HG03571 (cell line): Measurements from ENCODE around the gene PIK3CB.
"Not testable (repeated sequence)": the region's sequence is repeated elsewhere in the genome, so short reads cannot be mapped to it uniquely, and the experiment has no call there.

ENCODE experiments used
- ATAC-seq: cut with Tn5 transposase; IDR thresholded peaks from one replicate; pipeline ENCODE4 v1.9.1; 2021; ENCODE audit not compliant: unreplicated experiment

PIK3CB gene

DNA sequence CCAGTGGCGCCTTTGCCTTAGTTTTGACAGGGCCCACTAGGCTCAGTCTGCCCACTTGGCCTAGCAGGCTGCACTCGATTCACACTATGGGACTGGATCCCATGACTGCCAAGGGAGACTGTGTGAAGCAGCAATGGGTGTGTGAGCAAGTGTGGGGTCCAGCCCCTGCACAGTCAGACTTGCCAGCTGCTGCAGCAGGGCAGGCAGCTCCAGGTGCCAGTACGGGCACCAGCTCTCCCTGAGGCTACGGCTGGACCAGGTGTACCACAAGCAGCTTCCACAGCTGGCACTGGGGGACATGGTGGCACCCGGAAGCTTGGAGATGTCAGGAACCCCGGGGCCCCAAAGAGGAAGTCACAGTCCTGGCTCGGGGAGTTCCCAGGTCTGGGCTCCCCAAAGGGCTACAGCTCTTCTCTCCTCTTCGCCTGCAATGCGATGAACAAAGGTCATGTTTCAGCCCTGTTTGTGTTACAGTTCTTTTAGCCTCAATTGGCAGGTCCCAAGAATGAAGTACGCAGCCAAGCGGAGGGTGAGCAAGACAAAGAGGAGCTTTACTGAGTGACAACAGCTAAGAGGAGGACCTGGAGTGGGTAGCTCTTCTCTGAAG, 67.1 kb downstream of the PIK3CB start:
- no peak for ATAC-seq

DNA sequence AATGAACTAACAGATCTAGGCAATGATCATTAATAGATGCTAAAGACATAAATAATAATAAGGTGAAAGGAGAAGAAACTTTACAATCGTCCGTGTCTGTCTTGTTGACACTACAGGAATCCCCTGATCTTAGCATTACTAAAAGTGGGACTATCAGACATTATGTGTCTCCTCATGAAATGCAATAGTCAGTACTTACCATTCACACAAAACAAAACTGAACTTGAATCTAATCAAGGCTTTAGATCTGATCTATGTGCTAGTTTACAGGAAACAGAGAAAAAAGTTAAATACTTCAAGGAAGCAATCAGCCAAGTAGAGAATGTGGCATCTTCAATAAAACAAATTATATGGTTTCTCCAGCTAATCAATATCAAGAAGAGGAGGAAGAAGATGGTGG, 73.7 kb downstream of the PIK3CB start:
- no peak for ATAC-seq

DNA sequence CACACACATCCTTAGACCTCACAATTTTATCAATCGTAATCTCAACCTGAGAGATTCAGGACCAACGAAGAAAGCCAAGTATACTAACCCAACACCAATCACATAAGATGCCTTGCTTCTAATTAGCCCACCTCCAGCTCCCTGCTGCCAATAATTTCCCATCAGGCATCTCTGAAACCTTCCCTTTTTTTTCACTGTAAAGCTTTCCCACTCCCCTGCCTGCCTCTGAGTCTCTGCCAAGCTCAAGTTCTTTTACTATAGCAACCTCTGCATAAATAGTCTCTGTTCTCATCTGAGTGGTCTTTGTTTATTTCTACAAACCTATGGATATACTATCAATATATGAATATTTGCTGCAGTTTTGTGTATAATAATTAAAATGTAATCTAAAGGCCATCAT, 86.5 kb downstream of the PIK3CB start:
- no peak for ATAC-seq

DNA sequence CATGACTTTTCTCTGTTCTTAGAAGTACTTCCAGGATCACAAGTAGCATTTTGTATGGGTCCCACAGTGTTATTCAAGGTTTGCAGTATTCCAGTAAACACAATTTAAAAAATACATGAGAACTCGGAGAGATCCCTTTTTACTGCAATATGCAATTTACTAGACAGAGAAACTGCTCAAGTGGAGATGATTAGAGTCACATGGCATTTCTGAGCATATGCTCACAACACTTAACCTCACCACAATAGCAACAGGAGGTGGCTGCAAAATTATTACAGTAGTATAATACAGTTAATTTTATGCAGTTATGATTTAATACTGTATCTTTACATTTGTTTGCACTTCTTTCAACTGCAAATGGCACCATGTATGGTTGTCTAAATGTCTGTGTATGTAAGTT, 87.5 kb downstream of the PIK3CB start:
- ATAC-seq: no peak

DNA sequence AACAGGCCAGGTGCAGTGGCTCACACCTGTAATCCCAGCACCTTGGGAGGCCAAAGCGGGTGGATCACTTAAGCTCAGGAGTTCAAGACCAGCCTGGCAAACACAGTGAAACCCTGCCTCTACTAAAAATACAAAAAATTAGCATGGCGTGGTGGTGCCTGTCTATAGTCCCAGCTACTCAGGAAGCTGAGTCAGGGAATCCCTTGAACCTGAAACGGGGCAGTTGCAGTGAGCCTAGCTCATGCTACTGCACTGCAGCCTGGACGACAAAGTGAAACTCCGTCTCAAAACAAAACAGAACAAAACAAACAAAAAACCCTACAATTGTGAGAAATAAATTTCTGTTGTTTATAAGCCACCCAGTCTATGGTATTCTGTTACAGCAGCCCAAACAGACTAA, 94.7 kb downstream of the PIK3CB start:
- no peak for ATAC-seq

DNA sequence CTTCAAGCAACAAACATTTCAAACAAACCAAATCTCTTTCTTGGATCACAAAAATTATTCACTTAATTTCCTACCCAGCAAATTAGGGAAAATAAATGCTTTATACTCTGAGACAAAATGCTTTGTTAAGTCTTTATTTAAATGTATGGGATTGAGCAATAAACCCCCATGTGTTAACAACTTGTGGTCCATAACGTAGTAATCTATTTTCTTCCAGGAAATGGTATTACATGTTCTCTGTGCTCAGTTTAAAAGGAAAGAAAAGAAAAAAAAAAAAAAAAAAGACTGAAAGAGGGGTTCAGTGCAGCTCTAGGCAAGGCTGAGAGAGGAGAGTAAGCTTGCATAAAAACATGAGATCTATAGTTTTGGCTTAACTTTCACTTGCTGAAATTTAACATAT, 102.3 kb downstream of the PIK3CB start:
- no peak for ATAC-seq

DNA sequence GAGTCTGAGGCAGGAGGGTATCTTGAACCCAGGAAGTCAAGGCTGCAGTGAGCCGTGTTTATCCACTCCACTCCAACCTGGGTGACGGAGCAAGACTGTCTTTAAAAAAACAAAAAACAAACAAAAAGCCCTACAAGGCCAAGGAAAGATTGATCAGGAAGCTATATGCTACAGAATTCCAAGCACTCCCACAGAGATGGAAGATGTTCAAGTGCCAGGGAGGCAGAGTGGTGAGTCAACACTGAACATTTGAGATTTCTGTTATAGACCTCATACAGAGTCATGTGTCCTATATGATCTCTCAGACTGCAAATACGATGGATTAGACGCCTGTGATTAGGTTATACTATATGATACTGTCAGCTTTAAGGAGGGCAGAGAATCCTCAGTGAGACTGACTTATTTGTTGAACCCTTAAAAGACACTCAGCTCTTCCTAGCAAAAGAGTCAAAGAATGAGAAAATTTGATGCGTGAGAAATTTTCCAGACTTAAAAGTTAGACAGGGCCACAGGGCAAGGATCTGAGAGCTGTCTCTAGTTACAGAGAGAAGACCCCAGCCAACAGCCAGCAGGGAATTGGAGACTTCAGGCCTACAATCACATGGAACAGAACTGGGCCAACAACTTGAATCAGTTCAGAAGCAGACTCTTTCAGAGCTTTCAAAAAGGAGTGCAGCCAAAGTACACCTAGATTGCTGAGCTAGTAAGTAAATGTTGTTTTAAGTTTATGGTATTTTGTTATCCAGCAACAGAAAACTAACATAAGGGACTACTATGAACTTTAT, 107.6 kb downstream of the PIK3CB start:
- ATAC-seq: no peak

DNA sequence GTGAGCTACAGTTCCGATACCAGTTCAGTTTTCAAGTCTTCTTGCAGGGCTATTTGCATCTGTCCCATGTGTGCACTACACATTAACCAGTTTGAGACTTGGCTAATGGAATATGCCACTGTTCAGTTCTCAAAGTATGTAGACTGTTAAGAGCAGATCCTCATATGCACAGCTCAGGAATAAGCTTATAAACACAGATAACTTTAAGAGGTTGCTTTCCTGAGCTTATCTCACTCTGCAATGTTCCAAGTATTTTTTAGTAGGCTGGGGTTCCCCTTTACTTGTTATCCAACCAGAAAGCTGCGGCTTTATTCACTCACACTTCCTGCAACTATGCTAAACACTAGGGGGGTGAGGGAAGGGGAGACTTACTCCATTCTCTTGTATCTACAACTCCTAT, 108.7 kb downstream of the PIK3CB start:
- not testable (repeated sequence) for ATAC-seq

DNA sequence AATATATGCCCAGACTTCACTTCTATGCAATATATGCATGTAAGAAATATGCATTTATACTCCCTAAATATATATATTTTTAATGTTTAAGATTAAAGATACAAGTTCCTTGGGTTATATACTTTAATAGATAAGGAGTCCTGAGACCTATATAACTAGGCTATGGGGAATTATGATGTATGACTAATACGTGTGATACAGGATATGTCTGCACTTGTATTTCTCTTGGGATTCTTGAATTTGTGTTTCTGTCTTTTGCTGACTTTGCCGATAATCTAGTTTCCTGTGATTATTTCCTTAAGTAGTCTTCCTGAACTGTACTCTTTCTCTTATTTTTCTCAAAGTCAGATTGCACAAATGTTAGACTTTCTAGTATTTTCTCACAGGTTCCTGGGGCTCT, 109.6 kb downstream of the PIK3CB start:
- ATAC-seq: no peak

DNA sequence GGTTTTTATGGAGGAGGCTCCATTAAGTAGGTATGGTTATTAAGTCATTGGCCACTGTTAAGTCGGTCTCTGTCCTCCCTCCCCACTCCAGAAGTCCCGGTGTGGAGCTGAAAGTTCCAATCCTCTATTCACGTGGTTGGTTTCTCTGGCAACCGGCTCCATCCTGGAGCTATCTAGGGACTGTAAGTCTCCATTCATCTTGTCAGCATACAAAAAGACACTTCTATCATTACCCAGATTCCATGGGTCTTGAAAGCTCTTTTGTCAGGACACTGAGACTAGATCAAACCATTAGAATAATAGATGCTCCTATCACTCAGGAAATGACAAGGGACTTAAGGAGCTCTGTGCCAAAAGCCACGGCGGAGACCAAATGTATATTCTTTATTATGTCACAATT, 110.3 kb downstream of the PIK3CB start:
- no peak for ATAC-seq

DNA sequence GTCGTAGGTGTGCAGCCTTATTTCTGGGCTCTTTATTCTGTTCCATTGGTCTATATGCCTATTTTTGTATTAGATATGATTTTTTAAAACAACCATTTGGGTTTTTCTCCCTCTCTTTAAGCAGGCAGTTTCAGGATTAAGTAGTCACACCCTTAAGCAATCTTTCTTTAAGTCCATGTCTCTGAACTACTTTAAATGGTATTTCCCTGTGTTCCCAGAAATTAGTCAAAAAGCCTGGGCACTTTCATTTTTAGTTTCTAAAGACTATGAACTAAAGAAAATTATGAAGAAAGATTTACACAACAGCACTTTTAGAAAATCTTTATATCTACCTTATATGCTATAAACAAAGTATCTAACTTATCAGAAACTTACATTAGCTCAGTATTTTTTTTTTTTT, 115.9 kb downstream of the PIK3CB start:
- ATAC-seq: no peak

DNA sequence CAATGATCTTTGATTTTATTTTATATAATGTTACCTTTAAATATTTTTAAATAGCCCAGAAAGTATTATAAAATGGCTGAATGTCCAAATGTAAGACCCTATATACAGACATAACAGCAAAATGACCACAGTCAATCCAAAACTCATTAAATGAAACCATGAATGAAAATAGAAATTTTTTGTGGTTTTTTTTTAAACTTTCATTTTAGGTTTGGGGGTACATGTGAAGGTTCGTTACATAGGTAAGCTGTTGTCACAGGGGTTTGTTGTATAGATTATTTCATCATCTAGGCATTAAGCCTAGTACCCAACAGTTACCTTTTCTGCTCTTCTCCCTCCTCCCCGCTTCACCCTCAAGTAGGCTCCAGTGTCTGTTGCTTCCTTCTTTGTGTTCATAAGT, 117.4 kb downstream of the PIK3CB start:
- peak; percentile 85 for ATAC-seq

DNA sequence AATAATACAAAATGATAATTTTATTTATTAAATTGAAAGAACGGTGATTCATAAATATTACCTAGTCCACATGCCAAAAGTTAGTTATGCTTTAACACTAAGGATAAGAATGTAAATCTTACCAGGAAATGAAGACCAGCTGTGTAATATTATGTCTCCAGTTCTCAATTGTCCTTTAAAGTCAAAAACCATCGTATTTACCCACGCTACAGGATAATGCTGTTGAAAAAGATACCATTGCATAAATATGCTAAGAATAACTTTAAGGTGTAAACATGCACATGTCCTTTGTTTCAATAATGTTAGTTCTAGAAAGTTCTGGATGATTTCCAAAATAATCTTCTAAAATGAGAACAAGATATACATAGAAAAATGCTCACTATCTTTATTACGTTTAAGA, 122.6 kb downstream of the PIK3CB start:
- no peak for ATAC-seq

DNA sequence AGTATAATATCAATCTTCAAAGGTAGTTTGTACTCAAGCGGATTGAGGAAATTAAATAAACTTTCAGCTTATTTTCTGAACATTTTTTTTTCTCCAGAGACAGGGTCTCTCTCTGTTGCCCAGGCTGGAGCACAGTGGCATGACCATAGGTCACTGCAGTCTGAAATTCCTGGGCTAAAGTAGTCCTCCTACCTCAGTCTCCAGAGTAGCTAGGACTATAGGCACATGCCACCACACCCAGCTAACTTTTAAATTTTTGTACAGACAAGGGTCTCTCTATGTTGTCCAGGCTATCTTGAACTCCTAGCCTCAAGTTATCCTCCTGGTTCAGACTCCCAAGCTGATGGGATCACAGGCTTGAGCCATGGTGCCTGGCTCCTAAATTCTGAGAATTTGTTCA, 129.1 kb downstream of the PIK3CB start:
- no peak for ATAC-seq

DNA sequence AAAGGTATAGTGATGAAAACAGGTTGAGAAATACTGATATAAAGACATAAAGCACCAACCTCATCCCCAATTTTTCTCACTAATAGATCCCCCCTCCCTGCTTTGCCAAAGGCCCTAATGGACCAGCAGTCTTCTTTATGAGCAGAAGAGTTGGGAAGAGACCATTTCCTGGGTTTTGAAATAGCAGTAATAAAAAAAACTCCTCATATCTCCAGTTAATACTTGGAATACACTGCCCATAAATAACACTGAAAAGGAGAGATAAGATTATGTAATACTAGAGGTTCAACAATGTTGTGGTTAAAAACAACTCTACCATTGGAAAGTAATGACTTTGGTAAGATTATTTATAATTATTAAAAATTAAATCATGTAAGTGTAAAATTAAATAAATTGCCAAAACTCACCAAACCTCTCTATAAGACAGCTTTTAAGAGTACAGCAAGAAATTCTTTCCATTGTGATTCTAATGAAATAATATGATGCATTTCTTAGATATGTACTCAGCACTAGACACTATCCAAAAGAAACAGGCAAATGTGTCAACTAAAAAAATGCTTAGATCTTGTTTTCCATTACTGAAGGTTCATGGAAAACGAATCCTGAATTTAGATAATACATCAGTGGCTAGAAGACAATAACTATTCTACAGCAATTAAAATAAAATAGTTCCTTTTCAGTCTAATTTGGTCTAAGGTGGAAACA, 137.9 kb downstream of the PIK3CB start:
- ATAC-seq: no peak

DNA sequence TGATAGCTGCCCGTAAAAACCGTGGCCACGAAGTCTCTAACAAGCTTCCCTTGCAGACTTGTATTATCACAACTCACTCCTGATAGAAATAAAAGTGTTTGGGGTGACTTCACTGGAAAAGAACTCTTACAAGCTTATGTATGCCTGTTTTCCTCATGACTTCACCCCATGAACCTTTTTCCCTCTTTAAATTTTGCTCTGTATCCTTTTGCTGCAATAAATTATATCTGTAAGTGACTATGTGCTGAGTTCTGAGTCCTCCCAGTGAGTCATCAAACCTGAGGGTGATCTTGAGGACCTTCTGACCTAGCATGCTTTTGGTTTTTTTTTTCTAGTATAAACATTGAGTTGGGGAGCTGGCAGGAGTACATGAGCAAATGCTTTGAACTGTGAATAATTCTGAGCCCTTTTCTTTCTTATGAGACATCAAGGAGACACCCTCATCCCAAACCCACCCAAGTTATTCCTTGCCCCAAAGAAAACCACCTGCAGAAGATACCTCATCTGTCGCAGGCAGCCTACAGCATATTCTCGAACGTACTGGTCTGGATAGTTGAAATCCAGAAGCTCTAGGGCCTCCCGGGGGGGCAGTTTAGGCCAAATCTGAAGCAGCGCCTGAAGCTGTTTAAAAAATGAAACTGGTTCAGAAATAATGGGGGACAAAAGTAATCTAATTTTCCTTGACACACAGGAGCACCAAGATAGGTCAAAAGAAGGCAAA, 140.3 kb downstream of the PIK3CB start:
- no peak for ATAC-seq

DNA sequence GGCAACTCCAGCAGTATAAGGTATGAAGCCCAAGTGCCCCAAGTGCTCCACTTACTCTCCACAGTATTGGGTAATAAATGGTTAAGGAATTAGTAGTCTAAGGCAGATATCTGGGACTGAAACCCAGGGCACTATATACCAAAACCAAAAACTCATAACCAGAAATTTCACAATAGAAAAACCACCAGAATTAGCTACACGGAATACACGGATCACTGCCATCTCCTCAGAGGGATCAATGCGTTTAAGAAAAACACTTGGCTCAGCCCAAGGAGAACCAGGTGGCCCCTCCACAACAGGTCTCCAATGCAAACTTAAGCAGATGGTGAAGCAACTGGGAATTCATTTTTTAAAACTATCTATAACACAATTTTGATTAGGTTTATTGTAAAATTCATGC, 142.6 kb downstream of the PIK3CB start:
- no peak for ATAC-seq

DNA sequence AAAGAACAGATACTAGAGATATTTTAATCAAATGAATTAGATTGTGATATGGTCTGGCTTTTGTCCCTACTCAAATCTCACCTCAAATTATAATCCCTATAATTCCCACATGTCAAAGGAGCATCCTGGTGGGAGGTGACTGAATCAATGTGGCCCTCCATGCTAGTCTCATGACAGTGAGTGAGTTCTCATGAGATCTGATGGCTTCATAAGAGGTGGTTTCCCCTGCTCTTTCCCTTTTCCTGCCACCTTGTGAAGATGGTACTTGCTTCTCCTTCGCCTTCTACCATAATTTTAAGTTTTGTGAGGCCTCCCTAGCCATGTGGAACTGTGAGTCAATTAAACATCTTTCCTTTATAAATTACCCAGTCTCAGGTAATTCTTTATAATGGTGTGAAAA, 143.4 kb downstream of the PIK3CB start:
- ATAC-seq: no peak

DNA sequence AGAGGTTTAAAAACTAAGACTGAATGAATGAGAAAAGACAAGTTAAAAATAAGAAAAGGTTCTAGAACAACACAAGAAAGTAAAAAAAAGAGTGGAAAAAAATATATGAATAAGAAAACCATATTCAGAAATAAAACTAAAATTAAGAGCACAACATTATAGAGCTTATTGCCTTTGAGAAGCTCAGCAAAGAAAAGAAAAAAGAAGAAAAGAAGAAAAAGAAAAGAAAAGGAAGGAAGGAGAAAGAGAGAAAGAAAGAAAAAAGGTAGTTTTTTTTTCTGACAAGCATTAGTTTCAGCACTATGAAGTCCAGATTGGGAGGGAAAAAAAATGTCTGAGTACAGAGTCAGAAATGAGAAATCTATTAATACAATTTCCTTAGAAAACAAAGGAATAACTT, 144.7 kb downstream of the PIK3CB start:
- no peak for ATAC-seq

DNA sequence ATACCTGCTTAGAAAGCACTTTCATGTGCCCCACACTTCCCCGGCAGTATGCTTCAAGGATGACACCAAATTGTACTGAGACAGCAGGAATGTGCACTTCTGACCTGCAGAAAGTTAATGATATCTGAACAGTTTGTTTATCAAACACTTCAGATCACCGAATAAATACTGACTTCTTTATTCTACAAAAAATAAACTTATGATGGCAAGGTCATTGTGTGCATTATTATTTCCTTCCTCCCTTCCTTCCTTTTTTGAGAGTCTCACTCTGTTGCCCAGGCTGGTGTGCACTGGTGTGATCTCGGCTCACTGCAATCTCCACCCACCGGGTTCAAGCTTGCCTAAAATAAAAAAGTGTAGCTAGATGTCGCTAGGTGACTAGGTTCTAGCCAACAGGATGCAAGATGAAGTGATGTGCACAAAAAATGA, 145.8 kb downstream of the PIK3CB start:
- no peak for ATAC-seq

DNA sequence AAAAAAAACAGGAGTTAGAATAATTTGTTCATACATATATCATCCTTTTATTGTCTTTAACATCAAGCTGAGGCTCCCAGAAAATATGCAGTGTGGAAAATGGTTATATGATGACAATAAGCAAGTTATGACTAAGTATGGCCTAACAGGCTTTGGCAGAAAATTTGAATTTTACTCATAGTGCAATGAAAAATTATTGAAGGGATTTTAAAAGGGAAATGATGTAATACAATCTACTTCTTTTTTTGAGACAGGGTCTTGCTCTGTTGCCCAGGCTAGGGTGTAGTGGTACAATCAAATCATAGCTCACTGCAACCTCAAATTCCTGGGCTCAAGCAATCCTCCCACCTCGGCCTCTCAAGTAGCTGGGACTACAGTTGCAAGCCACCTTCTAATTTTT, 147.5 kb downstream of the PIK3CB start:
- peak; percentile 23 for ATAC-seq

DNA sequence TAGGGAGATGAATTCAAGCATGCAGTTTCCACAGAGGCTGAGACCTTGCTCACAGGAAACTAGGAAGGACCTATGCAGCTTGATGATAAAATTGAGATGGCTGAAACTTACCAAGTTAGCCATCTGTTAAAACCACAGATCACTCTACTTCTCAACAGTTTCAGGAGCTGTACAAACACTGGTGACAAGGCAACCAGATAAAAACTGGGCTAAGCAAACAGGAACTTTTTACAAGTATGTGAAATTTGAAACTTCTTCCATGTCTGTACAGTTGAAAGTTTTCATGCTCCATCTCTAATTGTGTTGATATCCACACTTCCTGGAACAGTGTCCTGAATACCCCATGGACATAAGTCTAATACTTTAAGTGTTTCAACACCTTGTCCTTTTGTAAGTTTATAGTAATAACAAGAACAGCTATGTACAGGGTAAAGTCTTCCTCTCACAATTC, 147.9 kb downstream of the PIK3CB start:
- ATAC-seq: peak; percentile 99
